ENCODE measurements around the gene EMC7. TPM values are rescaled to one million over a fixed set of nuclear protein-coding genes. Genes with fewer than 3 reads are reported as not detected.
"Not testable (repeated sequence)": the region's sequence is repeated elsewhere in the genome, so short reads cannot be mapped to it uniquely, and the experiment has no call there.

EMC7 gene
- polyA plus RNA-seq (2012; ENCODE audit: low read depth, missing spikeins): 46.6 TPM

DNA sequence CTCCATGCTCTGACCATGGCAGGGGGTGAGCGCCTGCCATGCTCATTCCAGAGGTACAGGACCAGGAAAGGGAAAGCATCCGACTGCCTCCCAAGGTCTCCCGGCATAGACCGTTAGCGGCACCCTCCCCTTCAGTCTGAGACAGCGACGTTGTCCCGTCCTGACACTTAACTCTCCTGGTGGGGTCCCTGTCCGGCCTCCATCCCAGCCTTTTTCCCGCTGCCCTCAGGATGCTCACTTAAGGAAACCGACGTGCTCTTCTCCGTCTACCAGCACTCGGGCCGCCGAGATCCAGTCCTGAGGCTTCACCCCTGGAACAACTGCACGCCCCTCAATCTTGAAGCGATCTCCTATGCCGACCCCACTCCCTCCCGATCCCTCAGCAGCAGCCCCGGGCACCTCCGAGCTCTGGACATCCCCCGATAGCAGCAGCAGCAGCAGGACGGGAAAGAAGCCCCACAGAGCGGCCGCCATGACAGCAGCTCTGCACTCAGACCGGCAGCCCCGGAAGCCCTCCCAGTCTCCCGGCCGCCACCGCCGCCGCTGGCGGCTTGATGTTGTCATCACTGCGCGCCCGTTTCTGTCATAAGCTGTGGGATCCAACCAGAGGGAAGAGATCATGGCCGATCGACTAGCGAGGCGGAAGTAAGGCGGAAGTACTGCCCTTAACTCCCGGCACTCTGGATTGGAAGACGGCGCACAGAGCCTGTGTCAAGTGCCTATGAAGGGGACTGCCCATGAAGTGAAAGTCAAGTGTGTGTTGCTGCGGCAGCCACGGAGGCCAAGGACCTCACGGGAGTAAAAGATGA lies at the start of gene EMC7, which contains the start of gene PGBD4:
TSS of gene EMC7 (minus strand) at position 497 of the 809 bp plus-strand sequence. CDS start at position 474, 23 bp downstream.
TSS of gene PGBD4 (plus strand) at position 718 of the 809 bp plus-strand sequence. CDS start 449 bp downstream, outside the sequence.
- FAIRE-seq (peak; percentile 98), DNase-seq (ENCODE audit: insufficient read length, low spot score) (peak; percentile 71)
- TF ChIP-seq SPI1 (IDR thresholded peaks at IDR 0.05; ENCODE audit: low read depth, low read length): no peak
- TF ChIP-seq POU2F2 (IDR thresholded peaks at IDR 0.05; ENCODE audit: low read depth, low read length): peak; percentile 44
- peak; percentile 58 for TF ChIP-seq TAF1 (IDR thresholded peaks at IDR 0.05; ENCODE audit: low read depth, low read length)
- peak; percentile 97 for TF ChIP-seq POLR2A (IDR thresholded peaks at IDR 0.05; ENCODE audit: low read depth, low read length)
- peak; percentile 96 for TF ChIP-seq POLR2AphosphoS5 (IDR thresholded peaks at IDR 0.05; ENCODE audit: low read depth, low read length)
- TF ChIP-seq PAX5 (IDR thresholded peaks at IDR 0.05; ENCODE audit: insufficient read depth, low read length, severe bottlenecking): no peak

DNA sequence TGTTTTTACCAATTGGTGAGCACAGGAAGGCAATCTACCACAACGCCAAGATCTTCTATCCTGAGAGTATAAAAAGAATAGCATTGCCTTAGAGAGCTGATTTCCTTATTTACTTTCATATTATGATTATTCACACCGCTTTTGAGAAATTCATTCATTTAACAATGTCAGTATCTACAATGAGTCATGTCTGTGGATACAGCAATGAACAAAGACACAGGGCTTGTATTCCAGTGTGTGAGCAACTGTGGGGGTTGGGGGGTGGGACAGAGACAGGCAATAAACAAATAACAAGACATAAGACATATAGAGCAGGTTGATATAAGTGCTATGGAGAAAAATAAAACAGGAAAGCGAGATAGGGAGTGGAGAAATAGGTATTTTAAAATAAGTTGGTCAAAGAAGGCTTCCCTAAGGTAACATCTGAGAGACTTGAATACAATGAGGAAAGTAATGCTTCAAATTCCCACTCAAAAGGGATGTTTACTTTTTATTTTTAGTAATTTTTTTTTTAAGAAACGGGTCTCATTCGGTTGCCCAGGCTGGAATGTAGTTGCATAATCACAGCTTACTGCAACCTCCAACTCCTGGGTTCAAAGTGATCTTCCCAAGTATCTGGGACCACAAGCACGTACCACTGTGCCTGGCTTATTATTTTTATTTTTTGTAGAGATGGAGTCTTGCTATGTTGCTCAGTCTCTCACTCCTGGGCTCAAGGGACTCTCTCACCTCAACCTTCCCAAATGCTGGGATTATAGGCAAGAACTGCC lies 45.9 kb upstream of the EMC7 start:
- DNase-seq (ENCODE audit: insufficient read length, low spot score) (no peak), FAIRE-seq (no peak)
- TF ChIP-seq TAF1 (IDR thresholded peaks at IDR 0.05; ENCODE audit: low read depth, low read length) (no peak), POU2F2 (IDR thresholded peaks at IDR 0.05; ENCODE audit: low read depth, low read length) (no peak)

DNA sequence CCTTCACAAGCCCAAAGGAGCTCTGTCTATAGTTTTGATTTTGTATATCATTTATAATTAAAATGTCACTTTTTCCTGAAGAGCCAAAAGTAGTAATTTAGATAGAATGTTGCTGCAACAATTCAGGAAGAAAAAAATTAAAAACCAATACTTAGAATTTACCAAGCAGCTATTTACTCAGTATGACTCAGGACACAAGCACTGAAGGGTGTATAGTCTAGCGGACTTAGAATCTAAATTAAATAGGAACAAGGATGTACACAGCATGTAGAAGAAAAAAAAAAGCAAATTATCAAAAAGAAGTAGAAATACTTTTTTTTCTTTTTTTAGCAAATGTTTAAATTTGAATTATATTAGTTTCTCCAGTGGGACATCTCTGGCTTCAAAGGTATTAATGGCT lies 31.8 kb upstream of the EMC7 start:
- no peak for FAIRE-seq
- DNase-seq (ENCODE audit: insufficient read length, low spot score): no peak
- TF ChIP-seq POLR2AphosphoS5 (IDR thresholded peaks at IDR 0.05; ENCODE audit: low read depth, low read length) (no peak), POLR2A (IDR thresholded peaks at IDR 0.05; ENCODE audit: low read depth, low read length) (no peak), TAF1 (IDR thresholded peaks at IDR 0.05; ENCODE audit: low read depth, low read length) (no peak), POU2F2 (IDR thresholded peaks at IDR 0.05; ENCODE audit: low read depth, low read length) (no peak), PAX5 (IDR thresholded peaks at IDR 0.05; ENCODE audit: insufficient read depth, low read length, severe bottlenecking) (no peak), SPI1 (IDR thresholded peaks at IDR 0.05; ENCODE audit: low read depth, low read length) (no peak)

DNA sequence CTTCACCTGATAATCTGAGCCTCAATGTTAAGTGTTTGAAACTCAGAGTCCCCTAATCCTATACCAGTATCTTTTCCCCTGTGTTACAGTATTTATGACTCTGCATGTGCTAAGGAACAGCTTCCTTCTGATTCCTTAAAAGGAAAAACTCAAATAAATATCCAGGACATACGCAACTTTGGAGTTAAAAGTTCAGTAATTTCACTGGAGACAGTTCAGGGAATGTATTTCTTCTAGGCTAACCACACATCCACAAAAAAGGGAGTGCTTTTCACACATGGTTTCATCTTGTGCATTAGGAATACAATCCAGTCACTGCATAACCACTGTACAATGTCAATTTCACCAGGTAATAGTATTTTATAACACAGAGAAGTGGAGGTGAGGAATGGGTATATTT lies 31.2 kb upstream of the EMC7 start:
- FAIRE-seq: no peak

DNA sequence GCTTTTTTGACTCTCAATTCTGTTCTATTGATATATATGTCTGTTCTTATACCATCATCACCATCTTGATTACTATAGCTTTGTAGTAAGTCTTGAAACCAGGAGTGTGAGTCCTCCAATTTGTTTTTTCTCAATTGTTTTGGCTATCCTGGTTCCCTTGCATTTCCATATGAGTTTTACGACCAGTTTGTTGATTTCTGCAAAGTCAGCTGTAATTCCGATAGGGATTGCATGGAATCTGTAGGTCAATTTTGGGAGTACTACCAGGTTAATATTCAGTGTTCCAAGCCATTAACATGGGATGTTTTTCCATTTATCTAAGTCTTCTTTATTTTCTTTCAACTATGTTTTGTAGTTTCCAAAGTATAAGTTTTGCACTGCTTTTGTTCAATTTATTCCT lies 27.2 kb upstream of the EMC7 start:
- FAIRE-seq: no peak
- no peak for TF ChIP-seq PAX5 (IDR thresholded peaks at IDR 0.05; ENCODE audit: insufficient read depth, low read length, severe bottlenecking)
- no peak for TF ChIP-seq SPI1 (IDR thresholded peaks at IDR 0.05; ENCODE audit: low read depth, low read length)
- no peak for TF ChIP-seq POLR2AphosphoS5 (IDR thresholded peaks at IDR 0.05; ENCODE audit: low read depth, low read length)
- no peak for TF ChIP-seq TAF1 (IDR thresholded peaks at IDR 0.05; ENCODE audit: low read depth, low read length)
- no peak for TF ChIP-seq POU2F2 (IDR thresholded peaks at IDR 0.05; ENCODE audit: low read depth, low read length)

More for the DNA sequence above, 31.2 kb upstream of the EMC7 start:
- TF ChIP-seq SPI1 (IDR thresholded peaks at IDR 0.05; ENCODE audit: low read depth, low read length): no peak
- TF ChIP-seq POU2F2 (IDR thresholded peaks at IDR 0.05; ENCODE audit: low read depth, low read length): no peak
- no peak for TF ChIP-seq PAX5 (IDR thresholded peaks at IDR 0.05; ENCODE audit: insufficient read depth, low read length, severe bottlenecking)
- TF ChIP-seq POLR2A (IDR thresholded peaks at IDR 0.05; ENCODE audit: low read depth, low read length): no peak
- TF ChIP-seq TAF1 (IDR thresholded peaks at IDR 0.05; ENCODE audit: low read depth, low read length): no peak
- TF ChIP-seq POLR2AphosphoS5 (IDR thresholded peaks at IDR 0.05; ENCODE audit: low read depth, low read length): no peak
- DNase-seq (ENCODE audit: insufficient read length, low spot score): no peak

DNA sequence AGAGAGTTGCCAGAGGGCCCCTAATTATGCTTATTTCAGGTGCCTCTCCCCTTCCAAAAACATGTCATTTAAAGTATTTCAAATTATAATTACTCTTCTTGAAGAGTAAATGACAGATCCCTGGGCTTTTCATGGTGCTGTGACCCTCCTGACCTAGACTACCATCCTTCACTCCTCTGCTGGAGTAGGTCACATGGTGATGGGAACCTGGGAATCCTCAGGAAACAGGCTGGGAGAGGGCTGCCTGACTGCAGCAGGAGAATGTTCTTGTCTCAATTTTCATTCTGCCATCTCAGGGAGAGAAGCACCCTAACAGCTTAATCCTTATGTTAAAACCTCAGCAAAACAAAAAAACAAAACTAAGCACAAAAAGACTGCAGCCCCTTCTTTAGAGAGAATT lies 24.9 kb upstream of the EMC7 start:
- no peak for TF ChIP-seq PAX5 (IDR thresholded peaks at IDR 0.05; ENCODE audit: insufficient read depth, low read length, severe bottlenecking)
- TF ChIP-seq TAF1 (IDR thresholded peaks at IDR 0.05; ENCODE audit: low read depth, low read length): no peak
- TF ChIP-seq POLR2AphosphoS5 (IDR thresholded peaks at IDR 0.05; ENCODE audit: low read depth, low read length): no peak
- no peak for TF ChIP-seq POLR2A (IDR thresholded peaks at IDR 0.05; ENCODE audit: low read depth, low read length)
- no peak for TF ChIP-seq SPI1 (IDR thresholded peaks at IDR 0.05; ENCODE audit: low read depth, low read length)
- no peak for TF ChIP-seq POU2F2 (IDR thresholded peaks at IDR 0.05; ENCODE audit: low read depth, low read length)
- FAIRE-seq (no peak), DNase-seq (ENCODE audit: insufficient read length, low spot score) (no peak)

More for the DNA sequence above, 27.2 kb upstream of the EMC7 start:
- DNase-seq (ENCODE audit: insufficient read length, low spot score): no peak

DNA sequence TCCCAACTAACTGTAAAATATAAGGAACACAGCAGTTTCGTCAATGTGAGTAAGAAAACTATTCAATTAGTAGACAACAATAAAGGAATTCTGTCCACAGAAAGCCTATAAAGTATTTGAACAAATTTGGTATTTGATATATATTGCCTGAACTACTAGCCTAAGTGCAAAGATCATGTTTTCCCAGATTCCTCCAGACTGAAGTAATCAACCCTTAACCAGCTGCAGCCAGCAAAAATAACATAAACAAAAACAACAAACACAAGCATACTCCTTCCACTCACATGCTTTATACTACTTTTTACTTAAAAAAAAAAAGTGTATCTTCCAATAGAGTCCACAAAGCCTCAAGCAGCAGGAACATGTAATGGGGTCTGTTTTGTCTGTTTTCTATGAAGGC lies 24.3 kb upstream of the EMC7 start:
- no peak for FAIRE-seq

DNA sequence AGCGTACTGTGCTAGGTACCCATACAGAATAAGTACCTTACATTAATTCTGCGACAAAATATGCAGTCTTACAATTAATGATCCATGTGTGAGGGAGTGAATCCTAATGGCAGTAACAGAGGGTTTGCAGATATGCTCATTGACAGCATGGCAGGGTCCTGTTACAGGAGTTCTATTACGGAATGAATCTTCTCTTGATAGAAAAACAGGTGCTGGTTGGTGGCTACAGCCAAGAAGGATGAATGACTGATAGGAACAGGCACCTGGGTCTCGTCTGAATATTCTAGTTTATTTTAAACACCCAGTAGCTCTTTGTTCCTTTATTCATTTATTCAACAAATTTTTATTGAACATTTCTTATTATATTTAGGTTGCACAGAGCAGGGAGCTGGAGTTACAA lies 23.0 kb upstream of the EMC7 start:
- TF ChIP-seq POU2F2 (IDR thresholded peaks at IDR 0.05; ENCODE audit: low read depth, low read length): no peak
- TF ChIP-seq PAX5 (IDR thresholded peaks at IDR 0.05; ENCODE audit: insufficient read depth, low read length, severe bottlenecking): no peak
- TF ChIP-seq SPI1 (IDR thresholded peaks at IDR 0.05; ENCODE audit: low read depth, low read length): no peak
- no peak for TF ChIP-seq POLR2A (IDR thresholded peaks at IDR 0.05; ENCODE audit: low read depth, low read length)
- TF ChIP-seq POLR2AphosphoS5 (IDR thresholded peaks at IDR 0.05; ENCODE audit: low read depth, low read length): no peak
- no peak for TF ChIP-seq TAF1 (IDR thresholded peaks at IDR 0.05; ENCODE audit: low read depth, low read length)
- DNase-seq (ENCODE audit: insufficient read length, low spot score): no peak
- FAIRE-seq: no peak

More for the DNA sequence above, 24.3 kb upstream of the EMC7 start:
- DNase-seq (ENCODE audit: insufficient read length, low spot score): no peak
- TF ChIP-seq POLR2A (IDR thresholded peaks at IDR 0.05; ENCODE audit: low read depth, low read length): no peak
- TF ChIP-seq POU2F2 (IDR thresholded peaks at IDR 0.05; ENCODE audit: low read depth, low read length): no peak
- TF ChIP-seq SPI1 (IDR thresholded peaks at IDR 0.05; ENCODE audit: low read depth, low read length): no peak
- no peak for TF ChIP-seq PAX5 (IDR thresholded peaks at IDR 0.05; ENCODE audit: insufficient read depth, low read length, severe bottlenecking)
- TF ChIP-seq TAF1 (IDR thresholded peaks at IDR 0.05; ENCODE audit: low read depth, low read length): no peak
- no peak for TF ChIP-seq POLR2AphosphoS5 (IDR thresholded peaks at IDR 0.05; ENCODE audit: low read depth, low read length)

DNA sequence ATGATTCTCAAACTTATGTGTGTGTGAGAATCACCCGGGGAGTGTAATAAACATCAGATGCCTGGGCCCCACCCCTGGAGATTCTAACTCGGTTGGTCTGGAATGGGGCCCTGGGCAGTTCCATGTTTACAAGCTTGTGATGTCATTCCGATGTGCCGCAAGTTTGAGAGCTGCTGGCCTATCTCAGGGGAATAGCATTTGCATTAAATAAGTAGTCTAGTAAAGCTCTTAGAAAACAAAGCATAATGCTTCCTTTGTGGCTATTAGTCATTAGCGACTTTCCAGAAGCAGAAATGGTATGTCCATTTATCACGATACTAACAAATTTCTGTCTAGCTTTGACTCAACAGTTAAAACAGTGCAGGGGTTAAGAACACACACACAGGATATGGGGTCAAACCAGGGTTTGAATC lies 21.1 kb upstream of the EMC7 start:
- FAIRE-seq (no peak), DNase-seq (ENCODE audit: insufficient read length, low spot score) (no peak)
- TF ChIP-seq SPI1 (IDR thresholded peaks at IDR 0.05; ENCODE audit: low read depth, low read length) (0 out of 2 replicates have a peak, but pooled peaks have one; percentile 7), POLR2A (IDR thresholded peaks at IDR 0.05; ENCODE audit: low read depth, low read length) (no peak)

DNA sequence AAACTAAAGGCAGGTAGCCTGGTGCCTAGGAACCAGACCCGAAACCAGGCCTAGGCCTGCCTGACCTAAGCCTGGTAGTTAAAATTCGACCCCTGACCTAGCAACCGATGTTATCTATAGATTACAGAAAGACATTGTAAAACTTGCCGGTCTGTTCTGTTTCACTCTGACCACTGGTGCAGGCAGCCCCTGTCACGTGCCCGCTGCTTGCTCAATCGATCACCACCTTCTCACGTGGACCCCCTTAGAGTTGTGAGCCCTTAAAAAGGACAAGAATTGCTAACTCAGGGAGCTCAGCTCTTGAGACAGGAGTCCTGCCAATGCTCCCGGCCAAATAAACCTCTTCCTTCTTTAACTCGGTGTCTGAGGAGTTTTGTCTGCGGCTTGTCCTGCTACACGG lies 20.1 kb upstream of the EMC7 start:
- not testable (repeated sequence) for FAIRE-seq; DNase-seq (ENCODE audit: insufficient read length, low spot score)

DNA sequence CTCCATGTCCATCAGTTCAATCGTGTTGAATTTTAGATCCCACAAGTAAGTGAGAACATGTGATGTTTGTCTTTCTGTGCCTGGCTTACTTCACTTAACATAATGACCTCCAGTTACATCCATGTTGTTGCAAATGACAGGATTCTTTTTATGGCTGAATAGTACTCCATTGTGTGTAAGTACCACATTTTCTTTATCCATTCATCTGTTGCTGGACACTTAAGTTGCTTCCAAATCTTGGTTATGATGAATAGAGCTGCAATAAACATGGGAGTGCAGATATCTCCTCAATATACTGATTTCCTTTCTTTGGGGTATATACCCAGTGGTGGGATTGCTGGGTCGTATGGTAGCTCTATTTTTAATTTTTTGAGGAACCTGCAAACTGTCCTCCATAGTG lies 18.8 kb upstream of the EMC7 start:
- FAIRE-seq; DNase-seq (ENCODE audit: insufficient read length, low spot score): not testable (repeated sequence)

Data from GM12891 (cell line).